Dendritic cell treated with granulocyte-macrophage colony-stimulating factor and Interleukin-4, amounts not matched to agents 40 ng/mL and 50 ng/mL, for 4 days (primary cell): ENCODE results near the gene SF3B3.
"Not testable (repeated sequence)": the region's sequence is repeated elsewhere in the genome, so short reads cannot be mapped to it uniquely, and the experiment has no call there.

Source experiments
- H3K27ac Mint-ChIP-seq: one replicate; pipeline ENCODE4 v1.8.0; 2022; ENCODE audit warnings: mild to moderate bottlenecking, mixed read lengths
- H3K27me3 Mint-ChIP-seq: one replicate; pipeline ENCODE4 v1.8.0; 2022; ENCODE audit warnings: mild to moderate bottlenecking, mixed read lengths
- H3K36me3 Mint-ChIP-seq: one replicate; pipeline ENCODE4 v1.8.0; 2022; ENCODE audit warnings: low read depth, mixed read lengths
- H3K4me1 Mint-ChIP-seq: one replicate; pipeline ENCODE4 v1.8.0; 2022; ENCODE audit warnings: low read depth, mixed read lengths
- H3K4me3 Mint-ChIP-seq: one replicate; pipeline ENCODE4 v1.8.0; 2022; ENCODE audit warnings: mild to moderate bottlenecking, moderate library complexity, mixed read lengths
- H3K9me3 Mint-ChIP-seq: one replicate; pipeline ENCODE4 v1.8.0; 2022; ENCODE audit warnings: mixed read lengths
- intact Hi-C: fragments of 100-400 bp; cut with micrococcal nuclease; formaldehyde crosslinking; loops from one replicate; pipeline ENCODE4 v1.15.0; 2022

The SF3B3 gene

GRCh38 chr16:70615945-70616344 lies 92.3 kb downstream of the SF3B3 start:
- Mint-ChIP-seq H3K27me3 (peaks cover 3% of the 10 kb centered on the region), H3K27ac (no peak overlapping the region), H3K4me3 (no peak overlapping the region), H3K9me3 (no peaks in the 10 kb centered on the region), H3K4me1 (peaks cover 5% of the 10 kb centered on the region), H3K36me3 (no peaks in the 10 kb centered on the region)
- intact Hi-C loops = no loop called here

GRCh38 chr16:70621864-70622263 lies 98.2 kb downstream of the SF3B3 start:
- H3K4me3 Mint-ChIP-seq, H3K36me3 Mint-ChIP-seq, H3K9me3 Mint-ChIP-seq, H3K27ac Mint-ChIP-seq, H3K4me1 Mint-ChIP-seq, intact Hi-C loops: not testable (repeated sequence)
- peaks cover 13% of the 10 kb centered on the region for H3K27me3 Mint-ChIP-seq
